PFSK-1 (cell line): Measurements from ENCODE around the gene DOCK1.

ENCODE experiments used
- FOXP2 ChIP-seq: optimal IDR thresholded peaks from 2 replicates; pipeline ENCODE3; 2011; ENCODE audit warnings: borderline replicate concordance, control low read depth, inconsistent platforms; ENCODE audit not compliant: insufficient read depth; ENCODE audit errors: extremely low read length, extremely low read depth
- POLR2AphosphoS5 ChIP-seq: IDR thresholded peaks from 2 replicates; pipeline ENCODE4 v1.6.1; 2012; ENCODE audit warnings: low read depth, mild to moderate bottlenecking, control low read depth, low read length, moderate library complexity
- REST ChIP-seq, 2 experiments: IDR thresholded peaks; 2 replicates each; pipeline versions ENCODE4 v1.6.1 to v1.8.0; 2011 to 2012; ENCODE audit warnings: low read depth in 2 of 2, low read length in 2 of 2, control low read depth in 1 of 2, inconsistent platforms in 1 of 2, mild to moderate bottlenecking in 1 of 2, moderate library complexity in 1 of 2; ENCODE audit not compliant: insufficient read depth in 1 of 2
- SIN3A ChIP-seq: IDR thresholded peaks from 2 replicates; pipeline ENCODE4 v1.6.1; 2012; ENCODE audit warnings: mild to moderate bottlenecking, low read length, moderate library complexity, borderline replicate concordance; ENCODE audit not compliant: insufficient read depth
- TAF1 ChIP-seq: IDR thresholded peaks from 2 replicates; pipeline ENCODE4 v1.6.1; 2012; ENCODE audit warnings: low read length, control low read depth, borderline replicate concordance; ENCODE audit not compliant: insufficient read depth

Gene DOCK1

GRCh38 chr10:126959431-126959830 is 54.2 kb downstream of the DOCK1 start:
- TF ChIP-seq SIN3A (no peak), FOXP2 (no peak), POLR2AphosphoS5 (no peak), TAF1 (no peak), REST (IDR thresholded peaks at IDR 0.05; ENCODE audit: insufficient read depth in 1 of 2, low read depth in 2 of 2, low read length in 2 of 2) (no peak)

- no peak for TF ChIP-seq SIN3A
- no peak for TF ChIP-seq TAF1
- TF ChIP-seq POLR2AphosphoS5 = no peak
- TF ChIP-seq FOXP2 = no peak
- TF ChIP-seq REST (IDR thresholded peaks at IDR 0.05; ENCODE audit: insufficient read depth in 1 of 2, low read depth in 2 of 2, low read length in 2 of 2) = no peak
Measured at GRCh38 chr10:126959906-126960685, 54.9 kb downstream of the DOCK1 start.

GRCh38 chr10:126963354-126963753 is 58.1 kb downstream of the DOCK1 start:
- TF ChIP-seq REST (IDR thresholded peaks at IDR 0.05; ENCODE audit: insufficient read depth in 1 of 2, low read depth in 2 of 2, low read length in 2 of 2) = no peak
- TF ChIP-seq SIN3A = no peak
- TF ChIP-seq FOXP2 = no peak
- TF ChIP-seq POLR2AphosphoS5 = no peak
- TF ChIP-seq TAF1 = no peak

GRCh38 chr10:126964190-126964589 is 59.0 kb downstream of the DOCK1 start:
- TF ChIP-seq SIN3A = no peak
- TF ChIP-seq TAF1 = no peak
- no peak for TF ChIP-seq REST (IDR thresholded peaks at IDR 0.05; ENCODE audit: insufficient read depth in 1 of 2, low read depth in 2 of 2, low read length in 2 of 2)
- no peak for TF ChIP-seq POLR2AphosphoS5
- TF ChIP-seq FOXP2 = no peak
